Measurements from ENCODE around the gene UNK. TPM values are rescaled to one million over a fixed set of nuclear protein-coding genes. Genes with fewer than 3 reads are reported as not detected.
A peak's percentile ranks its signal among the peaks of the same experiment; 100 is the strongest.

Gene UNK
- total and polyA plus RNA-seq, 2 of the 13 experiments (the other 11 are each of a cell fraction or from before 2014, with no cell fraction given), result 31.6 to 33.0 TPM

GRCh38 chr17:75848523-75849278 lies 64.1 kb downstream of the UNK start (continued):
- TF ChIP-seq SNAI1 (CRISPR knock-in tag; IDR thresholded peaks at IDR 0.05; ENCODE audit: borderline replicate concordance) (no peak), PRPF4 (IDR thresholded peaks at IDR 0.05; ENCODE audit: low read depth, low read length, poor library complexity, severe bottlenecking) (no peak), ZNF530 (CRISPR knock-in tag; IDR thresholded peaks at IDR 0.05; ENCODE audit: low read depth) (no peak), ZNF556 (CRISPR knock-in tag; IDR thresholded peaks at IDR 0.05; ENCODE audit: borderline replicate concordance) (no peak), YEATS4 (CRISPR knock-in tag; IDR thresholded peaks at IDR 0.05; ENCODE audit: borderline replicate concordance) (peak; percentile 46; the same call in 1 of the 2 replicates), E2F5 (CRISPR knock-in tag; conservative IDR thresholded peaks at IDR 0.05) (no peak), ZNF670 (CRISPR knock-in tag; IDR thresholded peaks at IDR 0.05; ENCODE audit: borderline replicate concordance) (no peak), ZNF580 (CRISPR knock-in tag; IDR thresholded peaks at IDR 0.05; ENCODE audit: borderline replicate concordance, low read depth) (no peak; the same call in 1 of the 2 replicates), ZSCAN20 (CRISPR knock-in tag; IDR thresholded peaks at IDR 0.05; ENCODE audit: borderline replicate concordance) (no peak)

GRCh38 chr17:75849279-75849646 lies 64.7 kb downstream of the UNK start:
- peaks cover 9 to 34% of the 10 kb centered on the region in 2 experiments for H3K36me3 ChIP-seq (replicated peaks in 1 of 2; ENCODE audit: control insufficient read depth in 1 of 2, insufficient read depth in 2 of 2, low read length in 2 of 2)
- H3K4me1 ChIP-seq (ENCODE audit: insufficient read depth, low read length), result peaks cover 68% of the 10 kb centered on the region
- peak overlapping the region; percentile 36; the same call in 1 of the 2 replicates for H3K9ac ChIP-seq (ENCODE audit: insufficient read depth, low read depth, low read length)
- intact Hi-C loops (cut with micrococcal nuclease; ENCODE audit: unreplicated experiment) (no loop called here), in situ Hi-C loops (cut with HindIII; ENCODE audit: extremely low pct_ligation_motif_present, low pct_unique_long_range_greater_than_20kb) (no loop called here)
- H2AFZ ChIP-seq (ENCODE audit: low read length), result no peak overlapping the region
- H3K79me2 ChIP-seq (ENCODE audit: insufficient read depth, low read length), result peaks cover 11% of the 10 kb centered on the region
- H3K4me2 ChIP-seq (ENCODE audit: low read depth, low read length), result 0 out of 2 replicates have a peak overlapping the region, but pooled peaks have one; percentile 41
- POLR2A ChIA-PET, result interaction anchor here (0.6 to 7.7 kb wide), 13 partner anchors 10 to 181 kb away, joined by 3 to 229 read pairs (median 5); partner anchors contain the start of genes TRIM47, TRIM65 and UNK
- BruUV-seq (replicated peaks), result no TSS peak
- H4K20me1 ChIP-seq (ENCODE audit: insufficient read depth, low read length), result peaks cover 5% of the 10 kb centered on the region; the same call in 1 of the 2 replicates
- no peaks in the 10 kb centered on the region; a peak in 1 of 5 replicates for H3K27me3 ChIP-seq (ENCODE audit: control insufficient read depth in 1 of 2, insufficient read depth in 2 of 2, low read length in 2 of 2)
- H3K27ac ChIP-seq (ENCODE audit: extremely low read length, insufficient read depth, low read length), result peak overlapping the region; percentile 69
- CTCF ChIA-PET (ENCODE audit: low intra/inter-chr PET ratio, low total read pairs), result no interaction called here
- H3K4me3 ChIP-seq (replicated peaks in 1 of 3; ENCODE audit: insufficient read depth in 1 of 3, low read depth in 2 of 3, low read length in 3 of 3), result no peak overlapping the region
- no peaks in the 10 kb centered on the region for H3K9me3 ChIP-seq (ENCODE audit: low read length)
- WGBS (ENCODE audit: low lambda C conversion rate), result 90% methylated on average over 11 of the region's 11 CpGs
- DNase-seq (ENCODE audit: low spot score) (no peak), FAIRE-seq (no peak), ATAC-seq (no peak)
- TF ChIP-seq REXO4 (CRISPR knock-in tag; IDR thresholded peaks at IDR 0.05; ENCODE audit: borderline replicate concordance), result no peak
- no peak for TF ChIP-seq JUNB (CRISPR knock-in tag; IDR thresholded peaks at IDR 0.05; ENCODE audit: borderline replicate concordance)
- 0 out of 2 replicates have a peak, but pooled peaks have one; percentile 13 for TF ChIP-seq MTERF4 (CRISPR knock-in tag; IDR thresholded peaks at IDR 0.05)
- no peak for TF ChIP-seq KLF13 (CRISPR knock-in tag; IDR thresholded peaks at IDR 0.05)
- no peak for TF ChIP-seq ARID4A (CRISPR knock-in tag; IDR thresholded peaks at IDR 0.05; ENCODE audit: borderline replicate concordance)

Measured in HepG2 (cell line).